Sigmoid colon (tissue), 7 donors: ENCODE results near the gene NDRG2. TPM values are rescaled to one million over a fixed set of nuclear protein-coding genes. Genes with fewer than 3 reads are reported as not detected.

Experiments used
- DNase-seq: peaks from one replicate; pipeline ENCODE4 v3.0.0-alpha.2; 2019
- H3K27ac ChIP-seq, 4 donors: fragments of 200-600 bp; sonication (generic); one replicate each; pipeline ENCODE4 v1.5.1; 2016 to 2019; ENCODE audit warnings: mild to moderate bottlenecking in 1 of 4
- H3K27me3 ChIP-seq, 3 donors: fragments of 200-600 bp; sonication (generic); one replicate each; pipeline ENCODE4 v1.5.1; 2019; ENCODE audit warnings: mild to moderate bottlenecking in 1 of 3
- H3K36me3 ChIP-seq, 4 donors: fragments of 200-600 bp; sonication (generic); one replicate each; pipeline ENCODE4 v1.5.1; 2016 to 2019
- H3K4me1 ChIP-seq, 4 donors: fragments of 200-600 bp; sonication (generic); one replicate each; pipeline ENCODE4 v1.5.1; 2017 to 2019
- H3K4me3 ChIP-seq, 4 donors: fragments of 200-600 bp; sonication (generic); one replicate each; pipeline ENCODE4 v1.5.1; 2017 to 2019; ENCODE audit warnings: mild to moderate bottlenecking in 2 of 4, moderate library complexity in 1 of 4
- H3K9me3 ChIP-seq, 4 donors: fragments of 200-600 bp in 3 of 4; sonication (generic) in 3 of 4; one replicate each; pipeline versions ENCODE4 v1.5.1 to v1.6.1; 2013 to 2019
- EP300 ChIP-seq, 4 donors: sonication (generic); formaldehyde crosslinking; IDR thresholded peaks; one replicate each; pipeline ENCODE4 v1.6.1; 2017; ENCODE audit warnings: antibody characterized with exemption in 4 of 4
- POLR2A ChIP-seq, 2 donors: fragments of 450-650 bp; IDR thresholded peaks; one replicate each; pipeline ENCODE4 v1.6.1; 2016; ENCODE audit warnings: antibody characterized with exemption in 2 of 2, mild to moderate bottlenecking in 2 of 2, moderate library complexity in 2 of 2
- POLR2AphosphoS5 ChIP-seq, 4 donors: sonication (generic); formaldehyde crosslinking; IDR thresholded peaks; one replicate each; pipeline ENCODE4 v1.6.1; 2017; ENCODE audit warnings: antibody characterized with exemption in 4 of 4
- WGBS, 2 donors: extraction: QIAGEN DNeasy Blood & Tissue Kit; methylation state at CpG; one replicate each; pipeline ENCODE4 v1.1.7; 2013; 5-methylcytosine and 5-hydroxymethylcytosine counted together
- intact Hi-C: fragments of 100-400 bp; cut with DNase I; formaldehyde crosslinking; loops from one replicate; pipeline ENCODE4 v1.15.1; 2023
- polyA plus RNA-seq, 3 donors: library from polyadenylated mRNA; stranded (reverse); fragments of 200-250 nt; gene quantifications; one replicate each; pipeline ENCODE4 v1.2.3, GENCODE V29; 2013
- total RNA-seq, 4 donors: library from RNA; depleted of rRNA; stranded (reverse); fragments of >200 nt; gene quantifications; one replicate each; pipeline ENCODE4 v1.1.0, GENCODE V29; 2016
- TF ChIP-seq, protein P1 (sequence below), 4 experiments: fragments of 450-650 bp in 3 of 4; fragments of 200-600 bp in 1 of 4; IDR thresholded peaks; one replicate each; pipeline ENCODE4 v1.5.1; 2016 to 2019; ENCODE audit warnings: antibody characterized with exemption in 4 of 4, mild to moderate bottlenecking in 3 of 4, moderate library complexity in 2 of 4
- donor health status: healthy with polysubstance abuse.
- donor health status: Bipolar disorder and iron deficiency.
- donor health status: healthy.

NDRG2 gene
- total and polyA plus RNA-seq, 7 donors: 114 to 276 (median 199) TPM

DNA sequence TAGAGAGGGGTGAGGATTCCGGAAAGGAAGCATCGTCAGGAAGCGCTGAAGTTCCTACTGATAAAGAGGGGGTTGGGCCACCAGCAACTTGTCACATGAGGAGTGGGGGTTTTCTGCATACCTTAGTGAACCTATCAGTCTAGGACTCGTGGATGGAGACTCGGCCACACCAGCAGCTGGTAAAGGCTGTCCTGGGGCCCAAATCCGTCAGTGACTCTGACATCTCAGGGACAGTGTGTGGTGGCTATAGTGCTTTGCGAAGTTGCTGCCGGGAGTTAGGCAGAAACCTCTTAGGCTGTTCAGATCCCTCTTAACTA is 53.2 kb downstream of the NDRG2 start:
- WGBS, 2 donors: 29 to 38% methylated on average over 8 of the region's 8 CpGs
- no peaks in the 10 kb centered on the region for H3K27me3 ChIP-seq
- no peaks in the 10 kb centered on the region for H3K36me3 ChIP-seq
- intact Hi-C loops: loop anchor here (1.0 to 5.0 kb wide), 4 partner anchors 71 to 289 kb away; partner anchors contain the start of genes RNASE4 and RNASE7
- H3K4me3 ChIP-seq: peak overlapping the region in 3 of 4 donors; percentile 59 to 62 (median 61)
- TF ChIP-seq POLR2A (IDR thresholded peaks at IDR 0.05): no peak
- DNase-seq: no peak
- peak overlapping the region; percentile 79 to 88 (median 80) for H3K27ac ChIP-seq
- peaks cover 0 to 11% (median 10%) of the 10 kb centered on the region in 4 donors for H3K4me1 ChIP-seq
- H3K9me3 ChIP-seq: no peaks in the 10 kb centered on the region

DNA sequence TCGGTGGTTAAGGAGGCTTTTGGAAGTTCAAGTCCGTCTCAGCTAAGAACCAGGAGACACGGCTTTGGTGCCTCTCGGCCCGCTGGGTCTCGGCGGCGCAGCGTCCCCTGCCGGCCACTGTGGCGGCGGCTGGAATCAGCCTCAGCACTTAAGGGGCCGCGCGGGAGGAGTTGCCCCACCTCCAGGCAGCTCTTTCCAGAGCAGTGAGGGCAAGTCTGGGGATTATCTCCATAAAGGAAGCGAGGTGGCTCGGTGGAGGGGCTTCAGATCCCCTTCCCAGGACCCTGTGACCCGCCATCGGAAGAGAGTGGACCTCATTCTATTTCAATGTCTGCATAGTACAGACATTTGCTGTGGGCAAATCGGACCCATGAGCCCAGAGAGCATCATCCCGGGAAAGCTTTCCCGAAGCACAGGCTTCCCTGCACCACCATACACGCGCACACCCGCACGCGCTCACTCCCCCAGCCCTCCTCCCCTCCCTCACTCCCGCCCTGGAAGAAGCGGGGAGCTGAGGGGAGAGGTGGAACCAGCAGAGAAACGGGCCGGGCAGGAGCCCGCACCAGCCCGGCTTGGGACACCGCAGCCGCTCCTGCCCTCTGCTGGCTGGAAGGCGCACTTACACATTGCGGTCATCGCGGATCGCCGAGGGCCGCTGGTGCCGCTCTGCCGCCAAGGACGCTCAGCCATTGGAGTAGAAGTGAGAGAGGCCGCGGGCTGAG is 53.7 kb downstream of the NDRG2 start:
- Histone ChIP-seq H3K9me3 (no peaks in the 10 kb centered on the region), H3K27ac (peak overlapping the region; percentile 79 to 88 (median 80)), H3K4me3 (peak overlapping the region; percentile 32 to 62 (median 60)), H3K36me3 (no peaks in the 10 kb centered on the region), H3K4me1 (peaks cover 0 to 11% (median 10%) of the 10 kb centered on the region in 4 donors), H3K27me3 (no peaks in the 10 kb centered on the region)
- 6 to 40% methylated on average over 47 of the region's 47 CpGs for WGBS, 2 donors
- intact Hi-C loops: loop anchor here (1.0 to 5.0 kb wide), 4 partner anchors 71 to 289 kb away; partner anchors contain the start of genes RNASE4 and RNASE7
- TF ChIP-seq, protein P1, sequence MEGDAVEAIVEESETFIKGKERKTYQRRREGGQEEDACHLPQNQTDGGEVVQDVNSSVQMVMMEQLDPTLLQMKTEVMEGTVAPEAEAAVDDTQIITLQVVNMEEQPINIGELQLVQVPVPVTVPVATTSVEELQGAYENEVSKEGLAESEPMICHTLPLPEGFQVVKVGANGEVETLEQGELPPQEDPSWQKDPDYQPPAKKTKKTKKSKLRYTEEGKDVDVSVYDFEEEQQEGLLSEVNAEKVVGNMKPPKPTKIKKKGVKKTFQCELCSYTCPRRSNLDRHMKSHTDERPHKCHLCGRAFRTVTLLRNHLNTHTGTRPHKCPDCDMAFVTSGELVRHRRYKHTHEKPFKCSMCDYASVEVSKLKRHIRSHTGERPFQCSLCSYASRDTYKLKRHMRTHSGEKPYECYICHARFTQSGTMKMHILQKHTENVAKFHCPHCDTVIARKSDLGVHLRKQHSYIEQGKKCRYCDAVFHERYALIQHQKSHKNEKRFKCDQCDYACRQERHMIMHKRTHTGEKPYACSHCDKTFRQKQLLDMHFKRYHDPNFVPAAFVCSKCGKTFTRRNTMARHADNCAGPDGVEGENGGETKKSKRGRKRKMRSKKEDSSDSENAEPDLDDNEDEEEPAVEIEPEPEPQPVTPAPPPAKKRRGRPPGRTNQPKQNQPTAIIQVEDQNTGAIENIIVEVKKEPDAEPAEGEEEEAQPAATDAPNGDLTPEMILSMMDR (IDR thresholded peaks at IDR 0.05): peak; percentile 72 to 89 (median 82)
- TF ChIP-seq POLR2AphosphoS5 (IDR thresholded peaks at IDR 0.05): no peak
- DNase-seq: peak; percentile 92

DNA sequence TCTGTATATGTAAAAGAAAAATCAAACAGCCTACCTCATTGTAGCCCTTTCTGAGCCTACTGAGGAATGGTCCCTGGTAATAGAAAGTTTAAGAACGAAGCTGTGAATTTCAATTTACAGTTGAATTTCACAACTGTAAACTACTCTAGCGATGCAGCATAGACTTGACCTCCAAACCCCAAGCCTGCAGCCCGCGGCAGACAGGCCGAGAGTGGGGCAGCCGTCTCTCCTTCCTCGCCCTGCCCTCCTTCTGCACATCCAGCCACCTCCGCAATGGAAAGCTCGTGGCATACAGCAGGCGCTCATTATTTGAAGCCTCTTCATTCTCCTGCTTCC is 54.2 kb downstream of the NDRG2 start:
- no peaks in the 10 kb centered on the region for H3K36me3 ChIP-seq
- no peak for TF ChIP-seq POLR2A (IDR thresholded peaks at IDR 0.05)
- TF ChIP-seq EP300 (IDR thresholded peaks at IDR 0.05): no peak
- no peak for TF ChIP-seq POLR2AphosphoS5 (IDR thresholded peaks at IDR 0.05)
- TF ChIP-seq, protein P1 (IDR thresholded peaks at IDR 0.05): no peak
- peak overlapping the region; percentile 79 to 88 (median 80) for H3K27ac ChIP-seq
- no peaks in the 10 kb centered on the region for H3K9me3 ChIP-seq
- no peak for DNase-seq
- WGBS, 2 donors: 39 to 76% methylated on average over 10 of the region's 10 CpGs
- peaks cover 0 to 11% (median 10%) of the 10 kb centered on the region in 4 donors for H3K4me1 ChIP-seq
- H3K4me3 ChIP-seq: peak overlapping the region in 3 of 4 donors; percentile 59 to 62 (median 61)
- intact Hi-C loops: loop anchor here (5.0 kb wide), 3 partner anchors 72 to 288 kb away; partner anchors contain the start of genes RNASE4 and RNASE7
- no peaks in the 10 kb centered on the region for H3K27me3 ChIP-seq

DNA sequence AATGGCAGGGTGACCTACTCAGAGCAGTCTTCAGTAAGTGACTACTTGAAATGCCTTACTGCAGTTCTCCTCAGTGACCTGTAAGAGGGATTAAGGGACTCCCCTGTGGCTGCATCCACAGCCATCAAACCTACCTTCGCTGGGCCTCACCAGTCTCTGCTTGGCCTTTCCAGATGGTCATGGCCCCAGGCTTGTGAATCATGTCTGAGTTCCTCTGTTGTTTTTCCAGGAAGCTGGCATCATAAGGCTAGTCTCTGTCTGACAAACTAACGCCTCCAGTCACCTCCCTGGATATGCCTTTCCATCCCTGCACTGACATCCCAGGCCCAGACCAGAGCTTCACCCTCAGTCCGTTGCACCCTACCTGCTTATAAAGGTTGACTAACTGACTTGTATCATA is 55.5 kb downstream of the NDRG2 start:
- intact Hi-C loops: no loop called here
- Histone ChIP-seq H3K4me1 (peaks cover 0 to 11% (median 10%) of the 10 kb centered on the region in 4 donors), H3K4me3 (no peak overlapping the region), H3K27me3 (no peaks in the 10 kb centered on the region), H3K36me3 (no peaks in the 10 kb centered on the region), H3K27ac (no peak overlapping the region), H3K9me3 (no peaks in the 10 kb centered on the region)
- TF ChIP-seq EP300 (IDR thresholded peaks at IDR 0.05): no peak
- TF ChIP-seq, protein P1 (IDR thresholded peaks at IDR 0.05): no peak
- TF ChIP-seq POLR2AphosphoS5 (IDR thresholded peaks at IDR 0.05): no peak
- no peak for TF ChIP-seq POLR2A (IDR thresholded peaks at IDR 0.05)
- 93 to 95% methylated on average over 3 of the region's 3 CpGs for WGBS, 2 donors
- DNase-seq: no peak

Other genes starting within 250 kb of the NDRG2 start
- gene RNASE6, start 243.8 kb downstream of the NDRG2 start, total RNA-seq: 10 to 100 TPM; 10.2 to 25.0 (median 19.2) TPM
- 10 to 100 TPM in 2 of 3 donors, 1 to 10 TPM in 1; 9.6 to 46.2 (median 45.9) TPM for gene RNASE6, start 243.8 kb downstream of the NDRG2 start, polyA plus RNA-seq
- 100 to 1,000 TPM; 148 to 581 (median 428) TPM for gene RNASE1, start 222.2 kb downstream of the NDRG2 start, total RNA-seq
- gene RNASE1, start 222.2 kb downstream of the NDRG2 start, polyA plus RNA-seq: 100 to 1,000 TPM; 111 to 584 (median 192) TPM
- gene RNASE3, start 133.7 kb downstream of the NDRG2 start, total RNA-seq: 1 to 10 TPM in 1 of 4 donors, not detected in 3; 2.6 TPM
- gene RNASE3, start 133.7 kb downstream of the NDRG2 start, polyA plus RNA-seq: not detected
- gene RNASE2, start 69.6 kb downstream of the NDRG2 start, total RNA-seq: 10 to 100 TPM in 1 of 4 donors, 1 to 10 TPM in 2, not detected in 1; 2.1 to 14.3 (median 2.9) TPM
- gene RNASE2, start 69.6 kb downstream of the NDRG2 start, polyA plus RNA-seq: 1 to 10 TPM in 2 of 3 donors, not detected in 1; 3.1 to 3.2 TPM
- 100 to 1,000 TPM in 1 of 4 donors, 10 to 100 TPM in 3; 72.9 to 103 (median 90.0) TPM for gene METTL17, start 35.1 kb downstream of the NDRG2 start, total RNA-seq
- gene METTL17, start 35.1 kb downstream of the NDRG2 start, polyA plus RNA-seq: 10 to 100 TPM; 24.0 to 76.4 (median 25.2) TPM
- not detected for gene SLC39A2, start 25.8 kb downstream of the NDRG2 start, total RNA-seq
- gene SLC39A2, start 25.8 kb downstream of the NDRG2 start, polyA plus RNA-seq: 1 to 10 TPM in 1 of 3 donors, not detected in 2; 1.2 TPM
- not detected for gene TPPP2, start 5.2 kb upstream of the NDRG2 start, total RNA-seq
- under 1 TPM in 1 of 3 donors, not detected in 2; 0.36 TPM for gene TPPP2, start 5.2 kb upstream of the NDRG2 start, polyA plus RNA-seq
- not detected for gene RNASE13, start 9.7 kb upstream of the NDRG2 start, total RNA-seq
- gene RNASE13, start 9.7 kb upstream of the NDRG2 start, polyA plus RNA-seq: not detected
- gene RNASE7, start 17.3 kb upstream of the NDRG2 start, total RNA-seq: not detected
- gene RNASE7, start 17.3 kb upstream of the NDRG2 start, polyA plus RNA-seq: under 1 TPM in 1 of 3 donors, not detected in 2; 0.10 TPM
- gene RNASE8, start 32.8 kb upstream of the NDRG2 start, total RNA-seq: not detected
- gene RNASE8, start 32.8 kb upstream of the NDRG2 start, polyA plus RNA-seq: not detected
- 10 to 100 TPM; 15.0 to 48.5 (median 17.4) TPM for gene ARHGEF40, start 45.2 kb upstream of the NDRG2 start, total RNA-seq
- 10 to 100 TPM; 12.5 to 26.5 (median 18.0) TPM for gene ARHGEF40, start 45.2 kb upstream of the NDRG2 start, polyA plus RNA-seq
- 10 to 100 TPM; 38.2 to 89.7 (median 65.0) TPM for gene ZNF219, start 73.6 kb upstream of the NDRG2 start, total RNA-seq
- gene ZNF219, start 73.6 kb upstream of the NDRG2 start, polyA plus RNA-seq: 10 to 100 TPM; 27.6 to 52.9 (median 29.4) TPM
- gene TMEM253, start 76.0 kb upstream of the NDRG2 start, total RNA-seq: 1 to 10 TPM in 1 of 4 donors, not detected in 3; 1.1 TPM
- 10 to 100 TPM; 14.1 to 28.4 (median 14.4) TPM for gene TMEM253, start 76.0 kb upstream of the NDRG2 start, polyA plus RNA-seq
- not detected for gene OR5AU1, start 131.0 kb upstream of the NDRG2 start, total RNA-seq
- gene OR5AU1, start 131.0 kb upstream of the NDRG2 start, polyA plus RNA-seq: not detected
- gene HNRNPC, start 244.4 kb upstream of the NDRG2 start, total RNA-seq: 100 to 1,000 TPM; 365 to 449 (median 404) TPM
- 100 to 1,000 TPM; 369 to 645 (median 419) TPM for gene HNRNPC, start 244.4 kb upstream of the NDRG2 start, polyA plus RNA-seq